VCaP (cell line): ENCODE data around the gene SPEM2.
"Not testable (repeated sequence)": the region's sequence is repeated elsewhere in the genome, so short reads cannot be mapped to it uniquely, and the experiment has no call there.

Experiments used
- H3K27ac ChIP-seq: fragments of 450-650 bp; 2 replicates; pipeline ENCODE4 v1.5.1; 2017
- CTCF ChIP-seq: fragments of 450-650 bp; conservative IDR thresholded peaks from 2 replicates; pipeline ENCODE4 v1.5.1; 2017; ENCODE audit warnings: mild to moderate bottlenecking, moderate library complexity

The SPEM2 gene

GRCh38 chr17:7466318-7466638, 40.9 kb downstream of the SPEM2 start:
- TF ChIP-seq CTCF, result no peak
- H3K27ac ChIP-seq, result no peak overlapping the region

GRCh38 chr17:7466639-7467341, 41.4 kb downstream of the SPEM2 start:
- no peak overlapping the region for H3K27ac ChIP-seq
- TF ChIP-seq CTCF, result no peak

GRCh38 chr17:7467498-7467897, 42.1 kb downstream of the SPEM2 start:
- no peak overlapping the region for H3K27ac ChIP-seq
- TF ChIP-seq CTCF, result no peak

- no peak for TF ChIP-seq CTCF
- H3K27ac ChIP-seq, result no peak overlapping the region
Measured at GRCh38 chr17:7468290-7468689, 42.9 kb downstream of the SPEM2 start.

- H3K27ac ChIP-seq, result no peak overlapping the region
- TF ChIP-seq CTCF, result no peak
Measured at GRCh38 chr17:7468804-7469389, 43.5 kb downstream of the SPEM2 start.

GRCh38 chr17:7469843-7470242, 44.4 kb downstream of the SPEM2 start:
- H3K27ac ChIP-seq, result not testable (repeated sequence)

GRCh38 chr17:7470457-7470973, 45.1 kb downstream of the SPEM2 start:
- not testable (repeated sequence) for H3K27ac ChIP-seq

- H3K27ac ChIP-seq, result no peak overlapping the region
- TF ChIP-seq CTCF, result no peak
Measured at GRCh38 chr17:7471729-7472128, 46.3 kb downstream of the SPEM2 start.

- H3K27ac ChIP-seq, result not testable (repeated sequence)
Measured at GRCh38 chr17:7474767-7475166, 49.4 kb downstream of the SPEM2 start.
